BLaER1 (cell line): Measurements from ENCODE around the gene NID1.
"Not testable (repeated sequence)": the region's sequence is repeated elsewhere in the genome, so short reads cannot be mapped to it uniquely, and the experiment has no call there.

Experiments
- H3K27ac ChIP-seq: shearing (Covaris generic); formaldehyde crosslinking; 2 replicates; pipeline ENCODE4 v1.8.1; 2022
- H3K27me3 ChIP-seq: shearing (Covaris generic); formaldehyde crosslinking; 2 replicates; pipeline ENCODE4 v1.8.1; 2022
- H3K36me3 ChIP-seq: shearing (Covaris generic); formaldehyde crosslinking; 2 replicates; pipeline ENCODE4 v1.8.1; 2022
- H3K4me1 ChIP-seq: shearing (Covaris generic); formaldehyde crosslinking; 2 replicates; pipeline ENCODE4 v1.8.1; 2022
- H3K4me2 ChIP-seq: shearing (Covaris generic); formaldehyde crosslinking; 2 replicates; pipeline ENCODE4 v1.8.1; 2022
- H3K4me3 ChIP-seq: shearing (Covaris generic); formaldehyde crosslinking; 2 replicates; pipeline ENCODE4 v1.8.1; 2022
- H3K9ac ChIP-seq: shearing (Covaris generic); formaldehyde crosslinking; 2 replicates; pipeline ENCODE4 v1.8.1; 2022
- H3K9me3 ChIP-seq: shearing (Covaris generic); formaldehyde crosslinking; 2 replicates; pipeline ENCODE4 v1.8.1; 2022
- H4K20me1 ChIP-seq: shearing (Covaris generic); formaldehyde crosslinking; 2 replicates; pipeline ENCODE4 v1.8.1; 2022
- Cebpa-rat ChIP-seq: shearing (Covaris generic); IDR thresholded peaks from 2 replicates; pipeline ENCODE4 v1.8.1; 2022

Gene NID1

GRCh38 chr1:235932090-235932510 lies 132.8 kb downstream of the NID1 start:
- H3K9me3 ChIP-seq = no peaks in the 10 kb centered on the region
- H3K9ac ChIP-seq = peak overlapping the region; percentile 13; the same call in 1 of the 2 replicates
- no peak overlapping the region for H3K4me3 ChIP-seq
- H3K27me3 ChIP-seq = no peaks in the 10 kb centered on the region
- H3K36me3 ChIP-seq = no peaks in the 10 kb centered on the region
- peak overlapping the region; percentile 79 for H3K4me2 ChIP-seq
- peak; percentile 70 for TF ChIP-seq Cebpa-rat
- peaks cover 63% of the 10 kb centered on the region for H3K4me1 ChIP-seq
- H4K20me1 ChIP-seq = no peaks in the 10 kb centered on the region
- H3K27ac ChIP-seq = peak overlapping the region; percentile 8; the same call in 1 of the 2 replicates

GRCh38 chr1:235931171-235931738 lies 133.6 kb downstream of the NID1 start:
- no peak for TF ChIP-seq Cebpa-rat
- Histone ChIP-seq H3K9me3 (no peaks in the 10 kb centered on the region), H4K20me1 (no peaks in the 10 kb centered on the region), H3K36me3 (no peaks in the 10 kb centered on the region), H3K4me3 (no peak overlapping the region), H3K4me1 (peaks cover 56% of the 10 kb centered on the region), H3K4me2 (peak overlapping the region; percentile 79), H3K9ac (no peak overlapping the region), H3K27me3 (no peaks in the 10 kb centered on the region), H3K27ac (no peak overlapping the region; the same call in 1 of the 2 replicates)

GRCh38 chr1:235930543-235930942 lies 134.3 kb downstream of the NID1 start:
- no peaks in the 10 kb centered on the region for H3K9me3 ChIP-seq
- H4K20me1 ChIP-seq = no peaks in the 10 kb centered on the region
- peak overlapping the region; percentile 79 for H3K4me2 ChIP-seq
- no peak overlapping the region for H3K9ac ChIP-seq
- no peak for TF ChIP-seq Cebpa-rat
- peaks cover 49% of the 10 kb centered on the region for H3K4me1 ChIP-seq
- H3K27me3 ChIP-seq = no peaks in the 10 kb centered on the region
- H3K27ac ChIP-seq = no peak overlapping the region
- H3K4me3 ChIP-seq = no peak overlapping the region
- H3K36me3 ChIP-seq = no peaks in the 10 kb centered on the region

GRCh38 chr1:235929216-235929615 lies 135.7 kb downstream of the NID1 start:
- no peak overlapping the region for H3K4me3 ChIP-seq
- H3K9me3 ChIP-seq = no peaks in the 10 kb centered on the region
- peaks cover 44% of the 10 kb centered on the region for H3K4me1 ChIP-seq
- no peak overlapping the region for H3K9ac ChIP-seq
- H3K27me3 ChIP-seq = no peaks in the 10 kb centered on the region
- H3K36me3 ChIP-seq = no peaks in the 10 kb centered on the region
- no peak for TF ChIP-seq Cebpa-rat
- no peak overlapping the region for H3K27ac ChIP-seq
- no peaks in the 10 kb centered on the region for H4K20me1 ChIP-seq
- no peak overlapping the region for H3K4me2 ChIP-seq

- H3K27me3 ChIP-seq = no peaks in the 10 kb centered on the region
- no peak for TF ChIP-seq Cebpa-rat
- no peak overlapping the region for H3K4me3 ChIP-seq
- peaks cover 44% of the 10 kb centered on the region for H3K4me1 ChIP-seq
- H3K36me3 ChIP-seq = no peaks in the 10 kb centered on the region
- H3K9ac ChIP-seq = no peak overlapping the region
- H3K9me3 ChIP-seq = no peaks in the 10 kb centered on the region
- no peak overlapping the region for H3K4me2 ChIP-seq
- no peaks in the 10 kb centered on the region for H4K20me1 ChIP-seq
- no peak overlapping the region for H3K27ac ChIP-seq
Observed at GRCh38 chr1:235928197-235928596, 136.7 kb downstream of the NID1 start.

GRCh38 chr1:235927551-235927950 lies 137.3 kb downstream of the NID1 start:
- H3K4me3 ChIP-seq, H3K27ac ChIP-seq, H3K9ac ChIP-seq, H3K4me2 ChIP-seq, H4K20me1 ChIP-seq, H3K36me3 ChIP-seq, H3K27me3 ChIP-seq, H3K9me3 ChIP-seq: not testable (repeated sequence)
- H3K4me1 ChIP-seq = peaks cover 44% of the 10 kb centered on the region
